ENCODE measurements around the gene CDKAL1. TPM values are rescaled to one million over a fixed set of nuclear protein-coding genes. Genes with fewer than 3 reads are reported as not detected.

Gene CDKAL1
- total RNA-seq, 1 donor from 2014 or later, result 34.3 TPM

DNA sequence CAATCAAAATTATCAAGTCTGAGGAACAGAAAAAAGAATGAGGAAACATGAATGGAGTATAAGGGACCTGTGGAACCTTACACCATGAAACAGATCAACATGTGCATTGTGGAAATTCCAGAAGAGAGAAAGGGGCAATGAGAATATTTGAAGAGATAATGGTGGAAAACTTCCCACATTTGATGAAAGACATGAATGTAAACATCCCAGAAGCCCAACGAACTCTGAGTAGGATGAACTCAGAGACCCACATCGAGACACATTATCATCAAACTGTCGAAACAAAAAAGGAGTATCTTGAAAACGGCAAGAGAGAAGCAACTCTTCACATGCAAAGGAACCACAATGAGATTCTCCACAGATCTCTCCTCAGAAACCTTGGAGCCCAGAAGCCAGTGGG lies 371.1 kb downstream of the CDKAL1 start:
- Mint-ChIP-seq H3K4me1 (ENCODE audit: low read depth) (no peaks in the 10 kb centered on the region), H3K27ac (no peak overlapping the region), H3K27me3 (no peaks in the 10 kb centered on the region), H3K9me3 (ENCODE audit: low read depth) (peaks cover 13% of the 10 kb centered on the region), H3K36me3 (ENCODE audit: insufficient read depth) (peaks cover 11% of the 10 kb centered on the region), H3K4me3 (ENCODE audit: low read depth) (no peak overlapping the region)
- DNase-seq (ENCODE audit: low spot score, unreplicated experiment), result no peak
- TF ChIP-seq CTCF (IDR thresholded peaks at IDR 0.05; ENCODE audit: unreplicated experiment), result no peak

- Mint-ChIP-seq H3K9me3 (ENCODE audit: low read depth) (peaks cover 13% of the 10 kb centered on the region), H3K27ac (no peak overlapping the region), H3K4me3 (ENCODE audit: low read depth) (no peak overlapping the region), H3K36me3 (ENCODE audit: insufficient read depth) (peaks cover 11% of the 10 kb centered on the region), H3K27me3 (no peaks in the 10 kb centered on the region), H3K4me1 (ENCODE audit: low read depth) (no peaks in the 10 kb centered on the region)
- TF ChIP-seq CTCF (IDR thresholded peaks at IDR 0.05; ENCODE audit: unreplicated experiment), result no peak
- no peak for DNase-seq (ENCODE audit: low spot score, unreplicated experiment)
These were observed 372.7 kb downstream of the CDKAL1 start for GRCh38 chr6:20906945-20907344.

DNA sequence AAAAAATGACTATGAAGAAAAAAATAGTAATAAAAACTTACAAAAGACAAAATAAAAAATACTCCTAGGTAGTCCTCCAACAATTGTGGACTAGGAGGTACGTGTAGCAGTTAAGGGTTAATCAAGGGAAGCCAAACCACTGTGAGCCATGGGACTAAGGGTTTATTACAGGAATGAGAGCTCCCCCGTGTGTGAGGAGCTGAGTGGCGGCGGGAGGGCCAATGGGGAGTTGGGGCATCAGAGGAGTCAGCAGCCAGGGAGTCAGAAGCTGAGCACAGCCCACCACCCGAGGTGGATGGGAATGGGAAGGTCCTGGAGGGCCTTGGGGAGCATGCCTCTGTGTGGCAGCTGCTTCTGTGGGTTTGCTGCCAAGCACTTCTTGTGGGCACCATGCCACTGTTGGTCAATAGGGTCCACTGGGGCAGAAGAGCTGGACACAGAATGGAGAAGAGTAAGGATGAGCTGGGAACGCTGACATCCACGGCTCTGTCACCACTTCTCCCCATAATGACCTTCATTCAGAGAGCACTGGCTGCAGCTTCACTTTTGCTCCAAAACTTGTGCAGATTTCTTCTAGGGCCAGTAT lies 373.3 kb downstream of the CDKAL1 start:
- H3K27me3 Mint-ChIP-seq, result no peaks in the 10 kb centered on the region
- DNase-seq (ENCODE audit: low spot score, unreplicated experiment), result no peak
- peaks cover 11% of the 10 kb centered on the region for H3K36me3 Mint-ChIP-seq (ENCODE audit: insufficient read depth)
- TF ChIP-seq CTCF (IDR thresholded peaks at IDR 0.05; ENCODE audit: unreplicated experiment), result no peak
- no peak overlapping the region for H3K4me3 Mint-ChIP-seq (ENCODE audit: low read depth)
- H3K4me1 Mint-ChIP-seq (ENCODE audit: low read depth), result no peaks in the 10 kb centered on the region
- H3K27ac Mint-ChIP-seq, result no peak overlapping the region
- peaks cover 13% of the 10 kb centered on the region for H3K9me3 Mint-ChIP-seq (ENCODE audit: low read depth)

DNA sequence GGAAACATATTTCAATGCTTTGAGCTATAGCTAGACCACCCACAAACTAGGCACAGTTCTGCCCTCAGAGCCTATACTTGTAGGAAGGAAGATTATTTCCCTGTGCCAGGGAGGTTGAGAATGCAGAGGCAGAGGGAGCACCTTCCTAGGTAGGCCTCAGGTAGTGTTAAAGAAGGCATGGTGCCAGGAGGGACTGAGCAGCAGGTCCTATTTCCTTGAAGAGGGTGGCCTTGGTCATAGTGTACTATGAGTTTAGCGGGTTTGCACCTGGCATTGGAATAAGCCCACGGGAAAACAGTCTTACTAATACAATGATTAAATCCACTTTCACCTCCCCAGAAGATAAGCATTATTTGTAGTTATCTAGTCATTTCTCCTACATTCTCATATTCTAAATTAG lies 375.4 kb downstream of the CDKAL1 start:
- Mint-ChIP-seq H3K4me1 (ENCODE audit: low read depth) (no peaks in the 10 kb centered on the region), H3K27me3 (no peaks in the 10 kb centered on the region), H3K9me3 (ENCODE audit: low read depth) (peaks cover 18% of the 10 kb centered on the region), H3K36me3 (ENCODE audit: insufficient read depth) (peaks cover 15% of the 10 kb centered on the region), H3K4me3 (ENCODE audit: low read depth) (no peak overlapping the region), H3K27ac (no peak overlapping the region)
- TF ChIP-seq CTCF (IDR thresholded peaks at IDR 0.05; ENCODE audit: unreplicated experiment), result no peak
- no peak for DNase-seq (ENCODE audit: low spot score, unreplicated experiment)

DNA sequence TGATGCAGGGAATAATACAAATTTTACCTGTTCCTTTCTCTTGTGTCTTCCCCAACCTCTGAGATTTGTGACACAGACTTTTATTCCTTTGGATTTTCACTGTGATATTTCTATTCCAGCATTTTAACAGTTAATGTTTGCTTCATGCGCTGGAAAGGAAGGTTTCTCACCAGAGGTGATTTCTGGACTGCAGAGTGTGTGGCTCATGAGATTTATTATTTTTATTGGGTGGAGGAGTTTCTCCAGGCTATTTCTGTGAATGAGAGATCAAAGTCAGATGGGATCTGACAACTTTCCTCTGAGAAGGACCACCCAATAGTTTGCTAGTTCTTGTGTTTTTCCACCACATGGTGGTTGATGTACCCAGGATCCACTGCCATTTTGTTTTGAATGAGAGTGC lies 377.5 kb downstream of the CDKAL1 start:
- H3K9me3 Mint-ChIP-seq (ENCODE audit: low read depth), result peaks cover 17% of the 10 kb centered on the region
- H3K4me1 Mint-ChIP-seq (ENCODE audit: low read depth), result no peaks in the 10 kb centered on the region
- peaks cover 15% of the 10 kb centered on the region for H3K36me3 Mint-ChIP-seq (ENCODE audit: insufficient read depth)
- no peak for DNase-seq (ENCODE audit: low spot score, unreplicated experiment)
- no peak overlapping the region for H3K4me3 Mint-ChIP-seq (ENCODE audit: low read depth)
- no peak for TF ChIP-seq CTCF (IDR thresholded peaks at IDR 0.05; ENCODE audit: unreplicated experiment)
- H3K27me3 Mint-ChIP-seq, result no peaks in the 10 kb centered on the region
- H3K27ac Mint-ChIP-seq, result no peak overlapping the region

Data from progenitor cell of endocrine pancreas (in vitro differentiated cells).